HG03575 (cell line): ENCODE measurements around the gene PSME2.

ENCODE experiments used
- ATAC-seq: cut with Tn5 transposase; IDR thresholded peaks from one replicate; pipeline ENCODE4 v1.9.1; 2021; ENCODE audit not compliant: unreplicated experiment, insufficient number of reproducible peaks, low FRiP score; ENCODE audit errors: extremely low read depth

The PSME2 gene

GRCh38 chr14:24181371-24182077 lies 35.1 kb upstream of the PSME2 start:
- ATAC-seq: no peak

- no peak for ATAC-seq
Observed at GRCh38 chr14:24179961-24180796, 33.8 kb upstream of the PSME2 start.

DNA sequence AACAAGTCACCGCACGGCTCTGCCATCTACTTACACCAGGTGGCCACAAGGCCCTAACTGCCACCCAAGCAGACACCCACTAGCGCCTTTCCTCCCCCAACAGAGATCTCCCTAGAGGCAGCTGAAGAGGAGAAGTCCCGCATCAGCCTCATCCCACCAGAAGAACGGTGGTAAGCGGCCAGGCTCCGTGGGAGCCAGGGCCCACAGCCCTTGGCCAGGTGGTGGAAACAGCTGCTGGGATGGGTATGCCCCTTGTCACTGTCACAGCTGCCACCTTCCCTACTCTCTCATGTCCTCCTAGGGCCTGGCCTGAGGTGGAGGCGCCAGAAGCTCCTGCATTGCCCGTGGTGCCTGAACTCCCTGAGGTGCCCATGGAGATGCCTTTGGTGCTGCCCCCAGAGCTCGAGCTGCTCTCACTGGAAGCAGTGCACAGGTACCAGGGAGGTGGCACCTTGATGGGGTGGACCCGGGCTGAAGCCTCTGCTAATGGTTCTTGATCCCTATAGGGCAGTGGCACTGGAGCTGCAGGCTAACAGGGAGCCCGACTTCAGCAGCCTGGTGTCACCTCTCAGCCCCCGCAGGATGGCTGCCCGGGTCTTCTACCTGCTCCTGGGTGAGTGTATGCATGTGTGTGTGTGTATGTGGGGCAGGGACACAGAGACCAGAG lies 33.0 kb upstream of the PSME2 start:
- no peak for ATAC-seq

DNA sequence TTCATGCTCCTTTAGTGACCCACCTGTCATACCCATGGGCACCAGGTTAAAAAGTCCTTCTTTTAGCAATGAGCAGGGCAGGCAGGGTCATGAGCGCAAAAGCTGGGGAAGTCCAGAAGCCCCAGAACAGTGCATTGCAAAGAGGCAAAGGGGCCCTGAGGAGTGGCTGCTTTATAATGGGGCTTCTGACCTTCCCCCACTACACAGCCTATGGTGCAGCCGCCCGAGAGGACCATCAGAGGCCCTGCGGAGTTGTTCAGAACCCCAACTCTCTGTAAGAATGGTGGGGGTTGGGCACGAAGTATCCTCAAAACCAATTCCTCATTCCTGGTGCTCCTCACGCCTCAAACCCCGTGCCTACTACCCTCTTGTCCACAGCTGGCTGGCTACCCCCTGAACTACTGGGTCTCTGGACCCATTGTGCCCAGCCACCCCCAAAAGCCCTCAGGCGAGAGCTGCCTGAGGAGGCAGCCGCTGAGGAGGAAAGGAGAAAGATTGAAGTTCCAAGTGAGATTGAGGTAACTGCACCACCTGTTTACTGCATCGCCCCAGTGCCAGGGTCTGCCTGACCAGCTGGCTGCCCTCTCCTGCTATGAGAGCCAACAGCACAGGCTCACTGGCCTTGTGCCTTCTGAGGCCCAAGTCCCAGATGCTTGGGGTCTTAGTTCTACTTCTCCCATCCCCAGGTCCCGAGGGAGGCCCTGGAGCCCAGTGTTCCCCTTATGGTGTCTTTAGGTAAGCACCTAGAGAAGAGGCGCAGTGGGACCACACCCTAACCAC lies 32.2 kb upstream of the PSME2 start:
- ATAC-seq: no peak

GRCh38 chr14:24177891-24178290 lies 31.5 kb upstream of the PSME2 start:
- ATAC-seq: no peak

DNA sequence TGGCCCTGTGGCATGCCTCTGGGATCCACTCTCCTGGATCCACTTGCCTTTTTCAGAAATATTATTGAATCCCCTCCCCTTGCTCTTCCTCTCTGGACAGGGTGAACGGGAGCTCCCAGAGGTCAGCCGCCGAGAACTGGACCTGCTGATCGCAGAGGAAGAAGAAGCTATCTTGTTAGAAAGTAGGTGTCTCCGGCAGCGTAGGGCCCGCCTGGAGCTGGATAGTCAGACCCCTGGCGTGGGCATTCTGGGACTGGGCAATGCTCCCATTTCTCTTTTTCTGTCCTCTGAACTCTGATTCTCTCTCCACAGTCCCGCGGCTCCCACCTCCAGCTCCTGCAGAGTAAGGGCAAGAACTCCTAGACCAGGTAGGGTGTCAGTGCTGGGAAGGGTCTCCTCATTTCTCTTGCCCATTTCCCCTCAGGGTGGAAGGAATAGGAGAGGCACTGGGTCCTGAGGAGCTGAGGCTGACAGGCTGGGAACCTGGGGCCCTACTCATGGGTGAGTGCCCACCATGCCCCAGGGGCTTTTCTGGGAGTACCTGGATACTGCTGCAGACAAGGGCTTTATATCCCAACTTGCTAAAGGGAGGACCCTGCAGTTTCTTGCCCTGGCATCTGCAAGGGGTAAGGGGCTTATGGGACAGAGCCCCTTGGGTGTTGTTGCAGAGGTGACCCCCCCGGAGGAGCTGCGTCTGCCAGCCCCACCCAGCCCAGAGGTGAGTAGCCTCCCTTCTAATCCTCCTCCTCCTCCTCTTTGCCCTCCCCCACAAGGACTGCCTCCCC lies 30.8 kb upstream of the PSME2 start:
- ATAC-seq: no peak

GRCh38 chr14:24176599-24176998 lies 30.2 kb upstream of the PSME2 start:
- ATAC-seq: no peak

GRCh38 chr14:24172871-24173281 lies 26.5 kb upstream of the PSME2 start:
- ATAC-seq: no peak

- no peak for ATAC-seq
Observed at GRCh38 chr14:24172261-24172860, 26.0 kb upstream of the PSME2 start.

DNA sequence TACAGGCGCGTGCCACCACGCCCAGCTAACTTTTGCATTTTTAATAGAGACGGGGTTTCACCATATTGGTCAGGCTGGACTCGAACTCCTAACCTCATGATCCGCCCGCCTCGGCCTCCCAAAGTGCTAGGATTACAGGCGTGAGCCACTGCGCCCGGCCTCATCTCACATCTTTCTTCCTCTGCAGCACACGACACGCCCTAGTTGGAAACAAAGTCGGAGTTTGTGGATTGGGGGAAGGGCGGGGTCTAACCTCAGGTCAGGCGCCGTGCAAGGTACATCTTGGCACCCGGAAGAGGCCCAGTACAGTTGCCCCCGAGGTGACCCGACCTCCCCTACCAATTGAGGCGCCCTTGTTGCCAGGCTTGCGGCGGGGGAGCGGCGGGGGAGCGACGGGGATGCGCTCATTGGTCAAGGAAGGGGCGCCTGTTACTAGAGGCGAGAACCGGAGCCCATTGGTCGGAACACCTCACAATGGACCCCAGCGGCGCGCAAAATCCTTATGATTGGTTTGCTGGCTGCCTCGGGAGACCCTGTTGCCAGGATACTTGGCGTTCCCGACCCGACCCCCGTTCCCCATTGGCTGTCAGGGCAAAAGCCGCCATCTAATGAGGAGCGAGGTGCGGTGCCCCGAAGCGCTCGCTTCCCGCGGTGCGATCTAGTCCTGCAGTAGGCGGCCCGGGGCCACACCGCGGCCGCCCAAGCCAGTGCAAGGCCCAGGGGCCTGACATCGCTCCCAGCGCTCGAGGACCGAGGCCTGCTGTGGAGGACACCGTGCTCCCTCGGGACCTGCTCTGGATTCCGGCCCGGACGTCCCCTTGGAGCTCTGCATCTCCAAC lies 25.2 kb upstream of the PSME2 start, which contains the start of gene REC8:
REC8 (plus strand) TSS at position 659 of the 839 bp plus-strand sequence. CDS start 473 bp downstream, outside the sequence.
- peak; percentile 30 for ATAC-seq

GRCh38 chr14:24167469-24168114 lies 21.2 kb upstream of the PSME2 start:
- ATAC-seq: no peak

DNA sequence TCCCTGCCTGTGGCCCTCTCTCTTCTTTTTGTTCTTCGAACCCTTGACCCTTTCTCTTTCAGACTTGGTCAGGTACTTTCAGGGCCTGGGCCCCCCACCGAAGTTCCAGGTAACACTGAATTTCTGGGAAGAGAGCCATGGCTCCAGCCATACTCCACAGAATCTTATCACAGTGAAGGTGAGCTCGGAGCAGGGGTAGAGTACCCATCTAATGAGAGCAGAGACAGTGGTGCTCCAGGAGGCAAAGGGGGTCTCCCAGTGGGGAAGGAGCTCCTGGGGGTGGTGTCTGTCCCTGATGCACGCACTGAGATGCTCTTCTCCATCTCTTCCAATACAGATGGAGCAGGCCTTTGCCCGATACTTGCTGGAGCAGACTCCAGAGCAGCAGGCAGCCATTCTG lies 19.4 kb upstream of the PSME2 start:
- ATAC-seq: no peak

GRCh38 chr14:24164518-24164991 lies 18.1 kb upstream of the PSME2 start:
- ATAC-seq: no peak

GRCh38 chr14:24162093-24162492 lies 15.7 kb upstream of the PSME2 start:
- ATAC-seq: no peak

DNA sequence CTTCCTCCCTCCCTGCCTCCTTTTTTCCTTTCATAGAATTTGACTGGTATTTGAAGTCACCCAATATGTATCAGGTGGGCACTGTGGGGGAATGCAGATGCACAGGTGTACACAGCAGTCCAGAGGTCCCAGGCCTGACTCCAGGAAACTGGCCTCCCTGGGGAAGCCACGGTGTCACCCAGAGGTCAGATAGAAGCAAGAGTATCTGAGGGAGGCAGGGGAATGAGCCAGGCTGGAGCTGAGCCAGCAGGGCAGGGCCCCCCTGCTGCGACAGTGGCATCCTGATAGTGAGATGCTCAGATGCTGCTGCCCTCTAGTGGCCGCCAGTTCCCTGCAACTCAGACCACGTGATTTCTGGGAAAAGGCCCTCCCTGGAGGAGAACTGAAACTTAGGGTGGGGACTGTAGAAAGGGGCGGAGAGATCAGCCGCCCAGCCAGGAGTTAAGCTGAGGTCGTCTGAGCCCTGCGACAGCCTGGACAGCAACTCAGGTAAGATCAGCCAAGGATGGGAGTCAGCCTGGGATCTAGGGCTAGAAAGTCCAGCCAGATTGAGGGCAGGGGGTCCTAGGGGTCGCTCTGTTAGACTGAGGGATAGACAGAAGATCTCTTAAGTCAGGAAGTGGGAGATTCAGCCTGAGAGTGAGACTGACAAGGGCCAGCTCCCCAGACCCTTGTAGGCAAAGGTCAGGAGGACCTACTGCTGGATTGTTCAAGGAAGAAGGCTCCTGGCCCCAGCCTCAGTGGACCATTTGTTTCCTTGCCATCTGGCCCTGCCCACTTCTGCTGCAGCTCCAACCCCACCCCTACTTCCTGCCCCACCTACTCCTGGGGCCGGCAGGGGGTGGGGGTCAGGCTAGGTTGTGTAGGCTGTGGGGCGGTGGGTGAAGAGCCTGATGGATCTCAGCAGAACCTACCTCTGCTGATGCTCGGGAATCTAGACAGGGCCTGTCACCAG lies 14.7 kb upstream of the PSME2 start, which contains the start of gene IRF9:
IRF9 (plus strand) TSS at position 416 of the 955 bp plus-strand sequence. CDS start 880 bp downstream, outside the sequence.
- peak; percentile 60 for ATAC-seq
